Thyroid gland (tissue), 4 donors: ENCODE data around the gene TIGD2.

ENCODE experiments used
- CTCF ChIP-seq, 6 experiments: fragments of 200-600 bp in 3 of 6; fragments of 450-650 bp in 3 of 6; sonication (generic) in 3 of 6; IDR thresholded peaks; one replicate each; pipeline ENCODE4 v1.5.1; 2016 to 2019; ENCODE audit warnings: antibody characterized with exemption in 6 of 6, mild to moderate bottlenecking in 2 of 6, inconsistent platforms in 1 of 6, moderate library complexity in 1 of 6
- POLR2A ChIP-seq, 2 donors: fragments of 450-650 bp; IDR thresholded peaks; one replicate each; pipeline ENCODE4 v1.6.1; 2017; ENCODE audit warnings: antibody characterized with exemption in 2 of 2, mild to moderate bottlenecking in 2 of 2, moderate library complexity in 1 of 2

DNA sequence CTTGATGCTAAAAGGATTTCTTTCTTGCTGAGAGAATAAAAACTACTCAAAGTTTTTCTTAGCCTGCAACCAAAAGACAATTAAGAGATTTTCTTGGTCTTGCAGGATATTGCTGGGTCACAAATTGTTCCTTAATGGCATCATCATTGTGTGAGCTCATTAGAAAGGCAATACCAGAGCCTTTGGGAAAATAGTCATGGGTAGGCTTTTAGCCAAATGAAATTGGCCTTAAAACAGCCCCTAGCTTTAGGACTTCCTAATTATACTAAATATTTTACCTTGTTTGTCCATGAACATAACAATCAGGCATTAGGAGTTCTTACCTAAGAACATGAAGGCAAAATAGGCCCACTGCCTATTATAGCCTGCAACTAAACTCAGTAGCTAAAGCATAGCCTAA lies 43.9 kb upstream of the TIGD2 start:
- no peak for TF ChIP-seq CTCF (IDR thresholded peaks at IDR 0.05)
- TF ChIP-seq POLR2A (IDR thresholded peaks at IDR 0.05), result no peak
